Peyer's patch (tissue), 4 donors: ENCODE measurements around the gene CLMP. TPM values are rescaled to one million over a fixed set of nuclear protein-coding genes. Genes with fewer than 3 reads are reported as not detected.

Experiments
- DNase-seq, 3 donors: peaks; one replicate each; pipeline ENCODE4 v3.0.0-alpha.2; 2017 to 2019
- H3K27ac ChIP-seq, 4 donors: fragments of 200-600 bp; sonication (generic); one replicate each; pipeline ENCODE4 v1.5.1; 2016 to 2019
- H3K27me3 ChIP-seq, 2 donors: fragments of 200-600 bp; sonication (generic); one replicate each; pipeline ENCODE4 v1.5.1; 2019
- H3K36me3 ChIP-seq, 3 donors: fragments of 200-600 bp; sonication (generic); one replicate each; pipeline ENCODE4 v1.5.1; 2016 to 2019
- H3K4me1 ChIP-seq, 4 donors: fragments of 200-600 bp; sonication (generic); one replicate each; pipeline ENCODE4 v1.5.1; 2016 to 2019
- H3K4me3 ChIP-seq, 4 donors: fragments of 200-600 bp; sonication (generic); 1 replicate in 3 of 4; 2 replicates in 1 of 4; pipeline ENCODE4 v1.5.1; 2016 to 2019; ENCODE audit warnings: mild to moderate bottlenecking in 1 of 4
- H3K9me3 ChIP-seq, 4 donors: fragments of 200-600 bp; sonication (generic); one replicate each; pipeline ENCODE4 v1.5.1; 2016 to 2019; ENCODE audit warnings: mild to moderate bottlenecking in 1 of 4
- POLR2A ChIP-seq, 2 donors: fragments of 450-650 bp; IDR thresholded peaks; one replicate each; pipeline ENCODE4 v1.5.1; 2017; ENCODE audit warnings: antibody characterized with exemption in 2 of 2, mild to moderate bottlenecking in 2 of 2, moderate library complexity in 2 of 2
- total RNA-seq, 4 donors: library from RNA; depleted of rRNA; stranded (reverse); fragments of >200 nt; gene quantifications; one replicate each; pipeline ENCODE4 v1.1.0, GENCODE V29; 2016
- TF ChIP-seq, protein P1 (sequence below), 6 experiments: fragments of 450-650 bp in 4 of 6; fragments of 200-600 bp in 2 of 6; sonication (generic) in 1 of 6; IDR thresholded peaks; one replicate each; pipeline ENCODE4 v1.5.1; 2017 to 2019; ENCODE audit warnings: antibody characterized with exemption in 6 of 6, mild to moderate bottlenecking in 3 of 6, moderate library complexity in 1 of 6

Gene CLMP
- total RNA-seq, 4 donors from 2014 or later = 8.4 to 48.7 (median 13.2) TPM

DNA sequence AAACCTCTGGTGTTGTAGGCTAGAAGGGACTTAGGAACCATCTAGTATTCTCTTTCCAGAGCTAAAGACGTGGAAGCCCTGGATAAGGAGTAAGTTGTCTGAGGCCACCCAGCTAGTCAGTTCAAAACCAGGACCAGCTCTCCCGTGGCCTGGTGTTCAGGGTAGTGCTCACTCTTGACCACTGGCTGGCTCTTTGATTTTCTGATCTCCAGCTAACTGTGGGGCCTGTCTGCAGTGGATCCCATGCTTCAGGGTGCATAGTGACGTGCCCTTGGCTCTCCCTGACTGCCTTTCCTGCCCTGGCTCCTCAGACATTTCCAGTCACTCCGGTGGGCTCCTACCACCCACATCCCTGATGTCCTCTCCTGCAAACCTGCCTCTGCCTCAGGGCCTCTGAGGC is 1.3 kb downstream of the CLMP start:
- TF ChIP-seq POLR2A (IDR thresholded peaks at IDR 0.05) = no peak
- TF ChIP-seq, protein P1, sequence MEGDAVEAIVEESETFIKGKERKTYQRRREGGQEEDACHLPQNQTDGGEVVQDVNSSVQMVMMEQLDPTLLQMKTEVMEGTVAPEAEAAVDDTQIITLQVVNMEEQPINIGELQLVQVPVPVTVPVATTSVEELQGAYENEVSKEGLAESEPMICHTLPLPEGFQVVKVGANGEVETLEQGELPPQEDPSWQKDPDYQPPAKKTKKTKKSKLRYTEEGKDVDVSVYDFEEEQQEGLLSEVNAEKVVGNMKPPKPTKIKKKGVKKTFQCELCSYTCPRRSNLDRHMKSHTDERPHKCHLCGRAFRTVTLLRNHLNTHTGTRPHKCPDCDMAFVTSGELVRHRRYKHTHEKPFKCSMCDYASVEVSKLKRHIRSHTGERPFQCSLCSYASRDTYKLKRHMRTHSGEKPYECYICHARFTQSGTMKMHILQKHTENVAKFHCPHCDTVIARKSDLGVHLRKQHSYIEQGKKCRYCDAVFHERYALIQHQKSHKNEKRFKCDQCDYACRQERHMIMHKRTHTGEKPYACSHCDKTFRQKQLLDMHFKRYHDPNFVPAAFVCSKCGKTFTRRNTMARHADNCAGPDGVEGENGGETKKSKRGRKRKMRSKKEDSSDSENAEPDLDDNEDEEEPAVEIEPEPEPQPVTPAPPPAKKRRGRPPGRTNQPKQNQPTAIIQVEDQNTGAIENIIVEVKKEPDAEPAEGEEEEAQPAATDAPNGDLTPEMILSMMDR (IDR thresholded peaks at IDR 0.05) = no peak
- DNase-seq = no peak
- H3K27me3 ChIP-seq = no peaks in the 10 kb centered on the region
- H3K4me3 ChIP-seq = peak overlapping the region; percentile 2 to 52 (median 38)
- peak overlapping the region; percentile 59 to 89 (median 78) for H3K27ac ChIP-seq
- H3K4me1 ChIP-seq = peaks cover 0 to 23% (median 0%) of the 10 kb centered on the region in 4 donors
- H3K36me3 ChIP-seq = no peaks in the 10 kb centered on the region
- H3K9me3 ChIP-seq = no peaks in the 10 kb centered on the region

DNA sequence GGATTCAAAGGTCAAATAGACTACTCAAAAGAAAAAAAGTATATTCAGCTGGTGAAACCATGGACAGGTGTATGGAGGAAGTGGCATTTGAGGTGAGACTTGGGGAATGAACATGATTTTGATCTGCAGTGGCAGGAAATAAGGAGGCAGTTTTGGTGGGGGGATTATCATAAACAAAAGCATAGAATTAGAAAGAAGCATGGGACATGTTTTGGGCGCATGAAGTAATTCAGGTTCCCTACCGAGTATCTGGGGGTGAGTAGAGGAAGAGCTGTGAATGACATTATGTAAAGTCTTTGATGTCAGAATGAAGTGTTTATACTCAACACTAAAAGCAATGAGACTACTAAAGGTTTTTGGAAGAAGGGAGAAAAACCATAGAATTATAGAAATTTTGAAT is 3.1 kb downstream of the CLMP start:
- DNase-seq = no peak
- Histone ChIP-seq H3K4me1 (peaks cover 0 to 33% (median 0%) of the 10 kb centered on the region in 4 donors), H3K27me3 (no peaks in the 10 kb centered on the region), H3K36me3 (no peaks in the 10 kb centered on the region), H3K9me3 (no peaks in the 10 kb centered on the region), H3K27ac (peak overlapping the region in 1 of 4 donors; percentile 89), H3K4me3 (peak overlapping the region in 1 of 4 donors; percentile 52)
- TF ChIP-seq, protein P1 (IDR thresholded peaks at IDR 0.05) = no peak
- no peak for TF ChIP-seq POLR2A (IDR thresholded peaks at IDR 0.05)

DNA sequence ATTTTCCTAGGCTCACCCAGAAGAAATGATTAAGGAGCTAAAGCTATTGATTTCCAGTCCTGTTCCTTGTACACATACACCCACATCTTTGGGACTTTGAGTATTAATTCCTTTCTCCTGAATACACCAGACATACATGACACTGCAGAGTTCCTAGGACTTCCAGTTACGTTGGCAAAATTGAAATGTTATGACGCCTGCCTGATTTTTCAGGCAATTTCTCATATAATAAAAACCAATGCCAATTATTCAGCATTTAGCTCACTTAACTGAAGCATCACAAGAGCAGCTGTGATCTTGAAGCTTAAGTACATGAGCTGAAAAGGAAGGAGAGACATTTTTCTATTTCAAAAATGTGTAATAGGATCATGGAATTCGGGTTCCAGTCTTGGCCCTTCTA is 4.5 kb downstream of the CLMP start:
- Histone ChIP-seq H3K9me3 (no peaks in the 10 kb centered on the region), H3K4me3 (no peak overlapping the region), H3K36me3 (no peaks in the 10 kb centered on the region), H3K27me3 (no peaks in the 10 kb centered on the region), H3K27ac (peak overlapping the region in 1 of 4 donors; percentile 35), H3K4me1 (peaks cover 0 to 24% (median 0%) of the 10 kb centered on the region in 4 donors)
- no peak for DNase-seq
- no peak for TF ChIP-seq POLR2A (IDR thresholded peaks at IDR 0.05)
- TF ChIP-seq, protein P1 (IDR thresholded peaks at IDR 0.05) = no peak

DNA sequence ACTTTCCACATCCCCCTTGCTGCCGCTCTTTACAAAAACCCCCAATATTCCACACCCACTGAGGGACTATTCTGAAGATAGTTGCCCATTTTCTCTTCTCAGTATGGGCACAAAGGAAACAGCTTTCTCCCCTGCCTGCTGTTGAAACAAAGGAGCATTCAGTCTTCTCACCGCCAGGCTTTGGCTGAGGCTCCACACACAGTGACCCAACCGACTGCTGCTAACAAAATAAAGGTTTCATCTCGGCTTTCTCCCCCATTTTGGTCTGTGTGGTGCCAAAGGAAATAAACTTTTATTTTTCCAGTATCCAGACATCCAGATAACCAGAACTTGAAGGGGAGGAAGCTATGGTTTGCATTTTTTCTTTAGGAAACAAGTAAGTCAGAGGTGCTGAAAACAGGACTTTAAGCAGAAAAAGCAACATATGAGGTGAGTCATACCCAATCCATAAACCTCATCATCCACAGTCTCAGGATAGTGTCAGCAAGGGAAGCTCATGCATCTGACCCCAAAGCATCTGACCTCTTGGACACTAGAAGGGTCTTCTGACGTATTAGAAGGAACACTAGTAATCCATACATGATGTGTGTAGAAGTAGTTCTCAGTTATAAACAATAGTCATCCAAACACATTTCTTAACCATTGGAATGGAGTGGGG is 6.4 kb downstream of the CLMP start:
- no peaks in the 10 kb centered on the region for H3K27me3 ChIP-seq
- H3K4me1 ChIP-seq = peaks cover 0 to 11% (median 0%) of the 10 kb centered on the region in 4 donors
- no peak for TF ChIP-seq POLR2A (IDR thresholded peaks at IDR 0.05)
- TF ChIP-seq, protein P1 (IDR thresholded peaks at IDR 0.05) = peak in 1 of 6 experiments; percentile 15
- no peaks in the 10 kb centered on the region for H3K9me3 ChIP-seq
- H3K4me3 ChIP-seq = no peak overlapping the region
- H3K27ac ChIP-seq = peak overlapping the region in 3 of 4 donors; percentile 26 to 67 (median 65)
- no peaks in the 10 kb centered on the region for H3K36me3 ChIP-seq
- DNase-seq = no peak

DNA sequence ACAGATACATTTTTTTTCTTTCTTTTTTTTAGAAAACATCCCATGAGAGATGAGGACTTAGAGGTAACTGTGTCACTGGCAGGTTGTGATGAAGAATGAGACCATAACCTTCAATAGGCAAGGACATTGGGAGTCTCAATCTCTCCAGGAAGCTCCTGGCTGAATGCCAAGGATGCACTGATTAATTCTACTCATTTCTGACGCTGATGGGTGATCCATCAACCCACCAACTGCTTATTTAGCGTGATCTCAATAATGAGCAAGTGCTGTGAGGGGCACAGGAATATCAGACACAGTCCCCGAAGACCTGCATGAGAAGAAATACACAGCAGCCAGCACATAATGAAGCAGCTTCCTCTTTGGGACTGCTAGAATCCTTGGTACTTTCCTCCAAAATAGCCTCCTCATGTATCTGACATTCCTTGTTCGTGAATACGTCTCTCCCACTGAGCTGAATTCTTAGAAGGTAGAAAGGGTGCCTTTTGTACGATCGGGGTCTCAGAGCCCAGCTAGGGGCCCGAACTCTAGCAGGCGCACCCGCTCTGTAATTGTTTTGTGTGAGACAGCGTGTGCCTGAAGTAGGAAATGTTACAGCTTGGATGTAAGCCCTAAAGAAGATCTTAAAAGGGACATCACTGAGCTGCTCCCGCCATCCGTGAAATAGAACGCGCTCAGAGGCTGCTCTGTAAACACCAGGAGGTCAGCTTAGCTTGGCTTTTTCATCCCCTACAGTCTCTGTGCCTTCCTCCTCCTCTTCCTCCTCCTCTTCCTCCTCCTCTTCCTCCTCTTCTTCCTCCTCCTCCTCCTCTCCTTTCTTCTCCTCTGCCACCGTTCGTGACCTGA is 7.2 kb downstream of the CLMP start:
- Histone ChIP-seq H3K27ac (peak overlapping the region in 3 of 4 donors; percentile 26 to 67 (median 65)), H3K4me1 (peaks cover 0 to 11% (median 0%) of the 10 kb centered on the region in 4 donors), H3K27me3 (no peaks in the 10 kb centered on the region), H3K36me3 (no peaks in the 10 kb centered on the region), H3K9me3 (no peaks in the 10 kb centered on the region), H3K4me3 (no peak overlapping the region)
- TF ChIP-seq, protein P1 (IDR thresholded peaks at IDR 0.05) = no peak
- TF ChIP-seq POLR2A (IDR thresholded peaks at IDR 0.05) = no peak
- DNase-seq = no peak
